ENCODE results near the gene ZNF212.

DNA sequence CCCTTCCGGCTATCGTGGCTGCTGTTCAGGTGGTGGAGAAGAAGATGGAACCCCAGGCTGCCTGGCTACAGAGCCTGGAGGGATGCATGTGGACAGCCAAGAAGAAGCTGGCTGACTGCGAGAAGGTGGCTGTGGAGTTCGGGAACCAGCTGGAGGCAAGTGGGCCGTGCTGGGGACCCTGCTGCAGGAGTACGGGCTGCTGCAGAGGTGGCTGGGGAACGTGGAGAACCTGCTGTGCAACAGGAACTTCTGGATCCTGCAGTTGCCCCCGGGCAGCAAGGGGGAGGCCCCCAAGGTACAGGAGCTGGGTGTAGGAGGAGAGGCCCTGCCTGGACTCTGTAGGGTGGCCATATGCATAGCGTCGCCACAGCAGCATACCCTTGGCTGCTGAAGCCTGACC lies 48.2 kb downstream of the ZNF212 start:
- TF ChIP-seq POLR2A (IDR thresholded peaks at IDR 0.05) (no peak), CTCF (IDR thresholded peaks at IDR 0.05) (no peak)

All from lower leg skin (tissue), 3 donors.